ENCODE measurements around the gene LDLRAD4.

- no peak for TF ChIP-seq SP1 (IDR thresholded peaks at IDR 0.05)
- TF ChIP-seq SUZ12 (IDR thresholded peaks at IDR 0.05): no peak
- TF ChIP-seq FOXM1 (IDR thresholded peaks at IDR 0.05; ENCODE audit: borderline replicate concordance): no peak
- TF ChIP-seq ARNT (IDR thresholded peaks at IDR 0.05): no peak
- TF ChIP-seq NFRKB (IDR thresholded peaks at IDR 0.05): no peak
- no peak for TF ChIP-seq ELF4 (IDR thresholded peaks at IDR 0.05)
These were observed 144.8 kb downstream of the LDLRAD4 start for GRCh38 chr18:13363359-13363758.

All from HEK293T (cell line).